K562 (cell line): Measurements from ENCODE around the gene ATXN1L. TPM values are rescaled to one million over a fixed set of nuclear protein-coding genes. Genes with fewer than 3 reads are reported as not detected.

Experiments used
- ATAC-seq: fragments of 200-7000 bp; cut with Tn5 transposase; 3 replicates; pipeline ENCODE4 v1.9.1; 2020; ENCODE audit warnings: moderate library complexity
- BruUV-seq: library from RNA; stranded (reverse); fragments of 400-500 nt; replicated peaks from 2 replicates; lab custom pipeline; 2021; lab: Mats Ljungman, UMichigan
- CTCF ChIA-PET: fragments of 300-600 bp; formaldehyde crosslinking; extraction: SDS; loops from one replicate; lab custom pipeline; 2021; ENCODE audit warnings: low intra/inter-chr PET ratio; lab: Yijun Ruan, JAX
- POLR2A ChIA-PET: fragments of 300-600, 350-650 bp; sonication (Branson Sonifier 250); formaldehyde crosslinking; extraction: SDS; loops from one replicate; lab custom pipeline; 2021; ENCODE audit warnings: antibody characterized with exemption, inconsistent platforms; lab: Yijun Ruan, JAX
- DNase-seq, 4 experiments: peaks; one replicate each; pipeline versions ENCODE4 v3.0.0 to v3.0.0-alpha.2; 2011 to 2018; ENCODE audit warnings: low spot score in 3 of 4, mixed read lengths in 3 of 4; ENCODE audit errors: extremely low read depth in 1 of 4
- FAIRE-seq: peaks from 2 replicates; lab custom pipeline; 2011; peaks lifted over from hg19 to GRCh38; lab: Jason Lieb, UNC
- H2AFZ ChIP-seq: 2 replicates; pipeline ENCODE4 v1.6.0; 2011; ENCODE audit warnings: low read depth, low read length, control low read depth, inconsistent platforms
- H3K27ac ChIP-seq: fragments of 200-600 bp; 3 replicates; pipeline ENCODE4 v1.8.0; 2011; ENCODE audit warnings: low read depth, mild to moderate bottlenecking, control low read depth, inconsistent platforms, low read length, moderate library complexity, mixed read lengths; ENCODE audit errors: extremely low read depth
- H3K27me3 ChIP-seq, 2 experiments: fragments of 300-600 bp in 1 of 2; 2 replicates in 1 of 2; 3 replicates in 1 of 2; pipeline versions ENCODE4 v1.6.0 to v1.8.0; 2011; ENCODE audit warnings: inconsistent platforms in 2 of 2, low read length in 2 of 2, mild to moderate bottlenecking in 1 of 2, mixed read lengths in 1 of 2, moderate library complexity in 1 of 2; ENCODE audit not compliant: control insufficient read depth in 2 of 2, insufficient read depth in 2 of 2
- H3K36me3 ChIP-seq: fragments of 300-600 bp; 3 replicates; pipeline ENCODE4 v1.8.0; 2011; ENCODE audit warnings: mild to moderate bottlenecking, low read length, inconsistent platforms; ENCODE audit not compliant: control insufficient read depth, insufficient read depth
- H3K4me1 ChIP-seq, 2 experiments: fragments of 200-600 bp in 1 of 2; replicated peaks in 1 of 2; 2 replicates in 1 of 2; 3 replicates in 1 of 2; pipeline versions ENCODE4 v1.5.1 to v1.8.0; 2011; ENCODE audit warnings: inconsistent platforms in 2 of 2, low read length in 2 of 2, mild to moderate bottlenecking in 1 of 2, mixed read lengths in 1 of 2, moderate library complexity in 1 of 2; ENCODE audit not compliant: control insufficient read depth in 2 of 2, insufficient read depth in 2 of 2
- H3K4me2 ChIP-seq: 2 replicates; pipeline ENCODE4 v1.6.1; 2011; ENCODE audit warnings: low read length, control low read depth, inconsistent platforms, mixed read lengths; ENCODE audit not compliant: insufficient read depth
- H3K4me3 ChIP-seq: fragments of 200-600 bp; sonication (generic), shearing (Covaris generic); 2 replicates; pipeline ENCODE4 v1.5.1; 2016; ENCODE audit warnings: control low read depth, inconsistent platforms
- H3K79me2 ChIP-seq: fragments of 200-600 bp; 3 replicates; pipeline ENCODE4 v1.8.0; 2011; ENCODE audit warnings: low read length, inconsistent platforms; ENCODE audit not compliant: control insufficient read depth, insufficient read depth
- H3K9ac ChIP-seq, 2 experiments: 2 replicates each; pipeline versions ENCODE4 v1.6.0 to v1.6.1; 2011; ENCODE audit warnings: low read depth in 2 of 2, low read length in 2 of 2, control low read depth in 1 of 2, inconsistent platforms in 1 of 2, mild to moderate bottlenecking in 1 of 2, mixed read lengths in 1 of 2; ENCODE audit not compliant: insufficient read depth in 1 of 2
- H3K9me1 ChIP-seq: one replicate; pipeline ENCODE4 v1.6.0; 2011; ENCODE audit warnings: inconsistent platforms, mild to moderate bottlenecking, low read length, moderate library complexity; ENCODE audit not compliant: control insufficient read depth, insufficient read depth
- H3K9me3 ChIP-seq: replicated peaks from 2 replicates; pipeline ENCODE4 v1.5.1; 2011; ENCODE audit warnings: low read depth, low read length, inconsistent platforms; ENCODE audit not compliant: control insufficient read depth, insufficient read depth
- H4K20me1 ChIP-seq: replicated peaks from 2 replicates; pipeline ENCODE4 v1.6.1; 2011; ENCODE audit warnings: low read length, inconsistent platforms, mixed read lengths; ENCODE audit not compliant: control insufficient read depth, insufficient read depth
- ARID2 ChIP-seq: fragments of 450-650 bp; IDR thresholded peaks from 2 replicates; pipeline ENCODE4 v1.6.1; 2017; ENCODE audit warnings: antibody characterized with exemption, mild to moderate bottlenecking
- BDP1 ChIP-seq: IDR thresholded peaks from 3 replicates; pipeline ENCODE4 v1.6.1; 2011; ENCODE audit not compliant: insufficient read length, insufficient read depth
- CREM ChIP-seq: IDR thresholded peaks from 2 replicates; pipeline ENCODE4 v1.6.1; 2014; ENCODE audit warnings: antibody characterized with exemption, low read depth
- CTCF ChIP-seq, 3 experiments: IDR thresholded peaks in 2 of 3; conservative IDR thresholded peaks in 1 of 3; 2 replicates each; pipeline ENCODE4 v1.5.1; 2011 to 2012; ENCODE audit warnings: low read length in 3 of 3, mild to moderate bottlenecking in 3 of 3, control low read depth in 2 of 3, improper control_type of control experiment in 1 of 3, inconsistent platforms in 1 of 3, low read depth in 1 of 3, mixed read lengths in 1 of 3, moderate library complexity in 1 of 3; ENCODE audit not compliant: insufficient read depth in 2 of 3
- ELK3 ChIP-seq: fragments of 450-650 bp; formaldehyde crosslinking; IDR thresholded peaks from 2 replicates; pipeline ENCODE4 v1.4.0; 2020; ENCODE audit warnings: mild to moderate bottlenecking
- HDAC6 ChIP-seq: IDR thresholded peaks from 2 replicates; pipeline ENCODE4 v1.6.1; 2012; ENCODE audit warnings: low read depth, mild to moderate bottlenecking, control low read depth, inconsistent platforms, low read length, moderate library complexity
- HES1 ChIP-seq: fragments of 450-650 bp; IDR thresholded peaks from 2 replicates; pipeline ENCODE4 v1.6.1; 2016; ENCODE audit warnings: low read depth, mild to moderate bottlenecking, moderate library complexity
- HNRNPH1 ChIP-seq: fragments of 200-400 bp; formaldehyde crosslinking; optimal IDR thresholded peaks from 2 replicates; pipeline ENCODE3; 2017; ENCODE audit warnings: low read depth, mild to moderate bottlenecking, low read length, moderate library complexity
- HNRNPL ChIP-seq: fragments of 200-400 bp; formaldehyde crosslinking; IDR thresholded peaks from 2 replicates; pipeline ENCODE4 v1.6.1; 2017; ENCODE audit warnings: low read depth, mild to moderate bottlenecking, low read length
- HNRNPLL ChIP-seq: fragments of 200-400 bp; formaldehyde crosslinking; IDR thresholded peaks from 2 replicates; pipeline ENCODE4 v1.6.1; 2017; ENCODE audit warnings: low read length, low read depth, mild to moderate bottlenecking; ENCODE audit not compliant: poor library complexity, severe bottlenecking
- NBN ChIP-seq: fragments of 450-650 bp; IDR thresholded peaks from 2 replicates; pipeline ENCODE4 v1.6.1; 2016; ENCODE audit warnings: low read depth, mild to moderate bottlenecking
- NR2C1 ChIP-seq, 2 experiments: fragments of 450-650 bp; IDR thresholded peaks; 2 replicates each; pipeline ENCODE4 v1.6.1; 2017; ENCODE audit warnings: mild to moderate bottlenecking in 2 of 2, antibody characterized with exemption in 1 of 2, inconsistent platforms in 1 of 2, missing compliant biosample characterization in 1 of 2, missing genetic modification characterization in 1 of 2
- SMAD4 ChIP-seq: fragments of 250-450 bp; sonication (Bioruptor Pico); conservative IDR thresholded peaks from 2 replicates; pipeline ENCODE4 v1.8.0; 2021; ENCODE audit warnings: inconsistent platforms, mild to moderate bottlenecking, moderate library complexity
- WHSC1 ChIP-seq: IDR thresholded peaks from one replicate; pipeline ENCODE4 v1.6.1; 2012; ENCODE audit warnings: low read length, control low read depth, inconsistent platforms
- WGBS: fragments of 100-300 bp; shearing (Covaris generic); methylation state at CpG from one replicate; pipeline ENCODE4 v1.1.6; 2016; ENCODE audit warnings: low coverage, mixed read lengths; ENCODE audit not compliant: insufficient coverage; ENCODE audit errors: missing lambda C conversion rate; 5-methylcytosine and 5-hydroxymethylcytosine counted together
- in situ Hi-C: fragments of 300-500 bp; cut with MboI; formaldehyde crosslinking; loops from 4 replicates; pipeline ENCODE4 v1.15.0; 2018; ENCODE audit warnings: inconsistent platforms, mixed read lengths
- intact Hi-C: fragments of 100-400 bp; cut with micrococcal nuclease; formaldehyde crosslinking; loops from 2 replicates; pipeline ENCODE4 v1.14.2; 2022
- polyA plus RNA-seq, 8 experiments: library from polyadenylated mRNA; depleted of rRNA in 4 of 8; stranded (reverse) in 5 of 8; unstranded in 3 of 8; fragments of >200 nt; fragmentation: Nextera tagmentation in 2 of 8; fragmentation: Illumina TruSeq in 1 of 8; extraction: Ambion mirVana in 2 of 8; extraction: Trizol in 1 of 8; gene quantifications; 2 replicates each; pipeline versions ENCODE4 v1.2.1 to v1.2.3, GENCODE V29; 2011 to 2014; ENCODE audit warnings: inconsistent platforms in 1 of 8, missing spikeins in 1 of 8
- total RNA-seq, 7 experiments: library from RNA; depleted of rRNA in 6 of 7; stranded (reverse); fragments of >200 nt in 6 of 7; fragmentation: Illumina TruSeq in 2 of 7; extraction: Trizol in 2 of 7; gene quantifications; 2 replicates each; pipeline versions ENCODE4 v1.2.1 to v1.2.3, GENCODE V29; 2011 to 2021; ENCODE audit warnings: low replicate concordance in 1 of 7

ATXN1L gene
- total and polyA plus RNA-seq, 9 of the 15 experiments (the other 6 are each of a cell fraction or from before 2014, with no cell fraction given), result 1.4 to 11.3 (median 9.3) TPM

GRCh38 chr16:71894229-71894920, 48.6 kb downstream of the ATXN1L start:
- peak in 1 of 4 experiments; percentile 73 for DNase-seq
- no peaks in the 10 kb centered on the region for H3K9me1 ChIP-seq
- H3K4me3 ChIP-seq, result peak overlapping the region; percentile 92
- peak overlapping the region; percentile 93 for H3K4me2 ChIP-seq
- ATAC-seq, result peak; percentile 38
- TSS peak; percentile 88 for BruUV-seq
- peak overlapping the region; percentile 95 to 99 for H3K9ac ChIP-seq
- peaks cover 7 to 25% of the 10 kb centered on the region in 2 experiments; a peak in 4 of 5 replicates for H3K4me1 ChIP-seq
- ChIA-PET CTCF (no interaction called here), POLR2A (interaction anchor here (1.0 to 2.9 kb wide), 5 partner anchors 9 to 33 kb away, joined by 3 to 20 read pairs (median 5); partner anchors contain the start of gene ZNF821)
- intact Hi-C loops (no loop called here), in situ Hi-C loops (no loop called here)
- peak; percentile 57 for FAIRE-seq
- peaks cover 57% of the 10 kb centered on the region for H3K79me2 ChIP-seq
- H2AFZ ChIP-seq, result peak overlapping the region; percentile 93
- WGBS, result under 1% methylated on average over 28 of the region's 31 CpGs
- H3K36me3 ChIP-seq, result peaks cover 11% of the 10 kb centered on the region; the same call in 1 of the 3 replicates
- H3K27me3 ChIP-seq, result no peaks in the 10 kb centered on the region
- H3K27ac ChIP-seq, result peak overlapping the region; percentile 88
- H4K20me1 ChIP-seq, result no peaks in the 10 kb centered on the region
- no peaks in the 10 kb centered on the region for H3K9me3 ChIP-seq
- no peak for TF ChIP-seq ELK3 (CRISPR knock-in tag)
- peak in 2 of 3 experiments; percentile 12 to 34; a peak in 2 of 6 replicates for TF ChIP-seq CTCF (IDR thresholded peaks at IDR 0.05 in 2 of 3, conservative IDR thresholded peaks at IDR 0.05 in 1 of 3; ENCODE audit: insufficient read depth in 2 of 3, low read depth in 1 of 3, low read length in 3 of 3)
- TF ChIP-seq HNRNPH1, result no peak
- no peak for TF ChIP-seq ARID2
- TF ChIP-seq BDP1, result no peak
- TF ChIP-seq NR2C1 (IDR thresholded peaks at IDR 0.05), result no peak
- no peak for TF ChIP-seq NR2C1 (tag; IDR thresholded peaks at IDR 0.05)
- peak; percentile 34; the same call in 1 of the 2 replicates for TF ChIP-seq CREM
- 0 out of 2 replicates have a peak, but pooled peaks have one; percentile 27 for TF ChIP-seq NBN
- TF ChIP-seq HES1, result no peak
- TF ChIP-seq HDAC6, result no peak
- peak; percentile 60 for TF ChIP-seq HNRNPLL
- TF ChIP-seq SMAD4 (CRISPR knock-in tag), result 0 out of 2 replicates have a peak, but pooled peaks have one; percentile 18
- no peak for TF ChIP-seq WHSC1
- TF ChIP-seq HNRNPL, result no peak
